ENCODE results near the gene LGALS4. TPM values are rescaled to one million over a fixed set of nuclear protein-coding genes. Genes with fewer than 3 reads are reported as not detected.
"Not testable (repeated sequence)": the region's sequence is repeated elsewhere in the genome, so short reads cannot be mapped to it uniquely, and the experiment has no call there.

Gene LGALS4
- total RNA-seq, 1 experiment from 2014 or later, result not detected

GRCh38 chr19:38809592-38810252, 3.0 kb downstream of the LGALS4 start:
- ChIA-PET CTCF (interaction anchor here (0.6 kb wide), 2 partner anchors 166 to 303 kb away, joined by 3 read pairs; no protein-coding TSS in a partner anchor), POLR2A (interaction anchor here (0.7 to 1.7 kb wide), 3 partner anchors 18 to 62 kb away, joined by 3 to 5 read pairs (median 4); no protein-coding TSS in a partner anchor)
- DNase-seq (ENCODE audit: unreplicated experiment), result no peak
- Mint-ChIP-seq H3K36me3 (ENCODE audit: insufficient read depth, unreplicated experiment) (peaks cover 1% of the 10 kb centered on the region), H3K27me3 (ENCODE audit: insufficient read depth, unreplicated experiment) (no peaks in the 10 kb centered on the region), H3K4me3 (ENCODE audit: unreplicated experiment) (no peak overlapping the region), H3K9me3 (ENCODE audit: unreplicated experiment) (no peaks in the 10 kb centered on the region), H3K27ac (ENCODE audit: low read depth, unreplicated experiment) (peak overlapping the region; percentile 37), H3K4me1 (ENCODE audit: insufficient read depth, unreplicated experiment) (peaks cover 5% of the 10 kb centered on the region)
- no peak for TF ChIP-seq CTCF (IDR thresholded peaks at IDR 0.05; ENCODE audit: unreplicated experiment)
- intact Hi-C loops (cut with micrococcal nuclease), result no loop called here
- no TSS peak for BruUV-seq (replicated peaks)

GRCh38 chr19:38808741-38809140, 4.0 kb downstream of the LGALS4 start:
- no peak for TF ChIP-seq CTCF (IDR thresholded peaks at IDR 0.05; ENCODE audit: unreplicated experiment)
- Mint-ChIP-seq H3K4me3 (ENCODE audit: unreplicated experiment) (no peak overlapping the region), H3K27ac (ENCODE audit: low read depth, unreplicated experiment) (no peak overlapping the region), H3K36me3 (ENCODE audit: insufficient read depth, unreplicated experiment) (no peaks in the 10 kb centered on the region), H3K4me1 (ENCODE audit: insufficient read depth, unreplicated experiment) (peaks cover 5% of the 10 kb centered on the region), H3K27me3 (ENCODE audit: insufficient read depth, unreplicated experiment) (no peaks in the 10 kb centered on the region), H3K9me3 (ENCODE audit: unreplicated experiment) (no peaks in the 10 kb centered on the region)
- no peak for DNase-seq (ENCODE audit: unreplicated experiment)
- CTCF ChIA-PET, result interaction anchor here (0.6 kb wide), 4 partner anchors 21 to 302 kb away, joined by 3 read pairs; no protein-coding TSS in a partner anchor
- intact Hi-C loops (cut with micrococcal nuclease), result no loop called here
- POLR2A ChIA-PET, result no interaction called here
- no TSS peak for BruUV-seq (replicated peaks)

- H3K36me3 Mint-ChIP-seq (ENCODE audit: insufficient read depth, unreplicated experiment); H3K4me1 Mint-ChIP-seq (ENCODE audit: insufficient read depth, unreplicated experiment); H3K27me3 Mint-ChIP-seq (ENCODE audit: insufficient read depth, unreplicated experiment); H3K9me3 Mint-ChIP-seq (ENCODE audit: unreplicated experiment); POLR2A ChIA-PET; intact Hi-C loops (cut with micrococcal nuclease); H3K4me3 Mint-ChIP-seq (ENCODE audit: unreplicated experiment); H3K27ac Mint-ChIP-seq (ENCODE audit: low read depth, unreplicated experiment); BruUV-seq (replicated peaks); DNase-seq (ENCODE audit: unreplicated experiment): not testable (repeated sequence)
- CTCF ChIA-PET, result interaction anchor here (0.7 kb wide), 1 partner anchor 292 kb away, joined by 3 read pairs; no protein-coding TSS in a partner anchor
Observed at GRCh38 chr19:38807374-38808098, 5.2 kb downstream of the LGALS4 start.

- DNase-seq (ENCODE audit: unreplicated experiment), result no peak
- intact Hi-C loops (cut with micrococcal nuclease), result no loop called here
- H3K27ac Mint-ChIP-seq (ENCODE audit: low read depth, unreplicated experiment), result no peak overlapping the region
- no peaks in the 10 kb centered on the region for H3K36me3 Mint-ChIP-seq (ENCODE audit: insufficient read depth, unreplicated experiment)
- no peaks in the 10 kb centered on the region for H3K9me3 Mint-ChIP-seq (ENCODE audit: unreplicated experiment)
- ChIA-PET CTCF (no interaction called here), POLR2A (interaction anchor here (1.2 kb wide), 1 partner anchor 24 kb away, joined by 4 read pairs; no protein-coding TSS in a partner anchor)
- no peak overlapping the region for H3K4me3 Mint-ChIP-seq (ENCODE audit: unreplicated experiment)
- no TSS peak for BruUV-seq (replicated peaks)
- no peaks in the 10 kb centered on the region for H3K27me3 Mint-ChIP-seq (ENCODE audit: insufficient read depth, unreplicated experiment)
- H3K4me1 Mint-ChIP-seq (ENCODE audit: insufficient read depth, unreplicated experiment), result peaks cover 5% of the 10 kb centered on the region
- TF ChIP-seq CTCF (IDR thresholded peaks at IDR 0.05; ENCODE audit: unreplicated experiment), result no peak
Observed at GRCh38 chr19:38806371-38806770, 6.4 kb downstream of the LGALS4 start.

All from MCF 10A (cell line).